Neural progenitor cell (in vitro differentiated cells): ENCODE data around the gene COL11A2. TPM values are rescaled to one million over a fixed set of nuclear protein-coding genes. Genes with fewer than 3 reads are reported as not detected.

Source experiments
- DNase-seq: peaks from one replicate; pipeline ENCODE4 v3.0.0-alpha.2; 2016; ENCODE audit warnings: low spot score
- H2AFZ ChIP-seq: fragments of 200-600 bp; sonication (generic); replicated peaks from 2 replicates; pipeline ENCODE4 v1.6.1; 2016; ENCODE audit warnings: antibody characterized with exemption
- H3F3A ChIP-seq: fragments of 200-600 bp; sonication (generic); 2 replicates; pipeline ENCODE4 v1.6.1; 2016; ENCODE audit warnings: antibody characterized with exemption, low read depth
- H3K27ac ChIP-seq: fragments of 200-600 bp; sonication (generic); 2 replicates; pipeline ENCODE4 v1.5.1; 2016; ENCODE audit warnings: mild to moderate bottlenecking
- H3K27me3 ChIP-seq: fragments of 200-600 bp; sonication (generic); 2 replicates; pipeline ENCODE4 v1.6.1; 2016; ENCODE audit warnings: mild to moderate bottlenecking, moderate library complexity
- H3K36me3 ChIP-seq: fragments of 200-600 bp; sonication (generic); 2 replicates; pipeline ENCODE4 v1.5.1; 2016
- H3K4me1 ChIP-seq: fragments of 200-600 bp; sonication (generic); 2 replicates; pipeline ENCODE4 v1.6.1; 2016; ENCODE audit warnings: mixed run types
- H3K4me2 ChIP-seq: fragments of 200-600 bp; sonication (generic); 2 replicates; pipeline ENCODE4 v1.6.1; 2016
- H3K4me3 ChIP-seq: fragments of 200-600 bp; sonication (generic); 2 replicates; pipeline ENCODE4 v1.5.1; 2016
- H3K79me2 ChIP-seq: fragments of 200-600 bp; sonication (generic); 2 replicates; pipeline ENCODE4 v1.6.1; 2016; ENCODE audit warnings: low read depth
- H3K9ac ChIP-seq: fragments of 200-600 bp; sonication (generic); 2 replicates; pipeline ENCODE4 v1.6.1; 2016
- H3K9me3 ChIP-seq: fragments of 200-600 bp; sonication (generic); 2 replicates; pipeline ENCODE4 v1.5.1; 2016; ENCODE audit warnings: low read depth
- H4K20me1 ChIP-seq: fragments of 200-600 bp; sonication (generic); 2 replicates; pipeline ENCODE4 v1.6.1; 2016; ENCODE audit warnings: low read depth
- H3K27ac Mint-ChIP-seq: 3 replicates; pipeline ENCODE4 v1.8.0; 2021; ENCODE audit warnings: mixed read lengths
- H3K27me3 Mint-ChIP-seq: 2 replicates; pipeline ENCODE4 v1.8.0; 2022; ENCODE audit warnings: low read depth, mild to moderate bottlenecking, inconsistent platforms, moderate library complexity, mixed read lengths; ENCODE audit not compliant: insufficient read depth
- H3K36me3 Mint-ChIP-seq: 3 replicates; pipeline ENCODE4 v1.8.0; 2021; ENCODE audit warnings: mixed read lengths
- H3K4me1 Mint-ChIP-seq: 3 replicates; pipeline ENCODE4 v1.8.0; 2021; ENCODE audit warnings: mixed read lengths
- H3K4me3 Mint-ChIP-seq: 3 replicates; pipeline ENCODE4 v1.8.0; 2021; ENCODE audit warnings: mild to moderate bottlenecking, moderate library complexity, mixed read lengths
- H3K9me3 Mint-ChIP-seq: 3 replicates; pipeline ENCODE4 v1.8.0; 2020; ENCODE audit warnings: mixed read lengths
- CTCF ChIP-seq: fragments of 200-600 bp; sonication (generic); IDR thresholded peaks from 2 replicates; pipeline ENCODE4 v1.5.1; 2017; ENCODE audit warnings: antibody characterized with exemption, mild to moderate bottlenecking
- EZH2 ChIP-seq: fragments of 200-600 bp; sonication (generic); IDR thresholded peaks from 2 replicates; pipeline ENCODE4 v1.6.1; 2017; ENCODE audit warnings: antibody characterized with exemption, mild to moderate bottlenecking, moderate library complexity
- EZH2phosphoT487 ChIP-seq: fragments of 200-600 bp; sonication (generic); IDR thresholded peaks from 2 replicates; pipeline ENCODE4 v1.6.1; 2017; ENCODE audit warnings: antibody characterized with exemption
- total RNA-seq: library from RNA; depleted of rRNA; stranded (reverse); fragments of >200 nt; gene quantifications from 2 replicates; pipeline ENCODE4 v1.2.3, GENCODE V29; 2015; ENCODE audit warnings: low replicate concordance

COL11A2 gene
- total RNA-seq = 0.49 and 0.99 TPM in 2 replicates

GRCh38 chr6:33192105-33192646 is at the start of gene COL11A2:
Gene COL11A2, minus strand, starts transcription at chr6:33192467. Its CDS starts 227 bp downstream, at chr6:33192240.
- peaks cover 35% of the 10 kb centered on the region for H3K27me3 Mint-ChIP-seq
- H3K4me1 ChIP-seq = peaks cover 21% of the 10 kb centered on the region
- H3K36me3 Mint-ChIP-seq = peaks cover 24% of the 10 kb centered on the region
- H3K4me3 ChIP-seq = peak within 1 kb of the TSS; percentile 55
- no peak within 1 kb of the TSS for H3K27ac Mint-ChIP-seq
- peak within 1 kb of the TSS; percentile 94 for H3K4me2 ChIP-seq
- peak; percentile 49 for DNase-seq
- H3K9ac ChIP-seq = no peak within 1 kb of the TSS
- peaks cover 20% of the 10 kb centered on the region for H3F3A ChIP-seq
- H3K36me3 ChIP-seq = no peaks in the 10 kb centered on the region
- H2AFZ ChIP-seq = peak within 1 kb of the TSS; percentile 74
- no peak within 1 kb of the TSS for H3K27ac ChIP-seq
- H3K9me3 ChIP-seq = no peaks in the 10 kb centered on the region
- H3K27me3 ChIP-seq = peaks cover 60% of the 10 kb centered on the region
- H4K20me1 ChIP-seq = peaks cover 42% of the 10 kb centered on the region
- H3K9me3 Mint-ChIP-seq = no peaks in the 10 kb centered on the region
- H3K4me1 Mint-ChIP-seq = peaks cover 11% of the 10 kb centered on the region
- H3K79me2 ChIP-seq = no peaks in the 10 kb centered on the region
- TF ChIP-seq CTCF (no peak), EZH2phosphoT487 (peak; percentile 65)
- peak within 1 kb of the TSS; percentile 78 for H3K4me3 Mint-ChIP-seq

GRCh38 chr6:33241968-33242367 is 49.7 kb upstream of the COL11A2 start:
- Histone ChIP-seq H3K9me3 (no peaks in the 10 kb centered on the region), H3F3A (no peaks in the 10 kb centered on the region), H3K27ac (no peak overlapping the region), H3K4me3 (no peak overlapping the region), H3K4me2 (no peak overlapping the region), H3K36me3 (no peaks in the 10 kb centered on the region), H4K20me1 (no peaks in the 10 kb centered on the region), H3K9ac (no peak overlapping the region), H2AFZ (no peak overlapping the region), H3K79me2 (no peaks in the 10 kb centered on the region), H3K27me3 (peaks cover 68% of the 10 kb centered on the region), H3K4me1 (no peaks in the 10 kb centered on the region)
- Mint-ChIP-seq H3K27ac (no peak overlapping the region), H3K27me3 (peaks cover 20% of the 10 kb centered on the region), H3K4me1 (peaks cover 3% of the 10 kb centered on the region), H3K36me3 (no peaks in the 10 kb centered on the region), H3K9me3 (no peaks in the 10 kb centered on the region), H3K4me3 (no peak overlapping the region)
- DNase-seq = no peak
- no peak for TF ChIP-seq CTCF
- no peak for TF ChIP-seq EZH2
- no peak for TF ChIP-seq EZH2phosphoT487

GRCh38 chr6:33237741-33238140 is 45.5 kb upstream of the COL11A2 start:
- no peaks in the 10 kb centered on the region for H3K36me3 Mint-ChIP-seq
- H3K79me2 ChIP-seq = no peaks in the 10 kb centered on the region
- H3K9ac ChIP-seq = no peak overlapping the region
- TF ChIP-seq CTCF (no peak), EZH2 (no peak), EZH2phosphoT487 (no peak)
- peaks cover 8% of the 10 kb centered on the region for H3K4me1 ChIP-seq
- H3K4me1 Mint-ChIP-seq = peaks cover 14% of the 10 kb centered on the region
- no peak overlapping the region for H3K4me2 ChIP-seq
- no peaks in the 10 kb centered on the region for H3K9me3 ChIP-seq
- no peak overlapping the region for H3K4me3 Mint-ChIP-seq
- no peaks in the 10 kb centered on the region for H4K20me1 ChIP-seq
- no peak for DNase-seq
- peaks cover 48% of the 10 kb centered on the region for H3K27me3 ChIP-seq
- no peak overlapping the region for H3K4me3 ChIP-seq
- no peak overlapping the region for H2AFZ ChIP-seq
- H3K9me3 Mint-ChIP-seq = no peaks in the 10 kb centered on the region
- H3F3A ChIP-seq = no peaks in the 10 kb centered on the region
- H3K27ac ChIP-seq = no peak overlapping the region
- H3K36me3 ChIP-seq = no peaks in the 10 kb centered on the region
- H3K27me3 Mint-ChIP-seq = peaks cover 19% of the 10 kb centered on the region
- H3K27ac Mint-ChIP-seq = no peak overlapping the region
